ENCODE results near the gene COX7C. TPM values are rescaled to one million over a fixed set of nuclear protein-coding genes. Genes with fewer than 3 reads are reported as not detected.
"Not testable (repeated sequence)": the region's sequence is repeated elsewhere in the genome, so short reads cannot be mapped to it uniquely, and the experiment has no call there.

COX7C gene
- total and polyA plus RNA-seq, 2 experiments from 2014 or later = 842 to 4,717 TPM

GRCh38 chr5:86617756-86618576 lies at the start of gene COX7C (continued):
- peak; percentile 83 for TF ChIP-seq CREB1 (CRISPR knock-in tag; IDR thresholded peaks at IDR 0.05; ENCODE audit: low read depth)

- H3K9me3 Mint-ChIP-seq = peaks cover 10% of the 10 kb centered on the region; the same call in 2 of the 3 replicates
- H4K20me1 ChIP-seq (replicated peaks; ENCODE audit: insufficient read depth); H3K4me1 ChIP-seq (ENCODE audit: insufficient read depth); ATAC-seq; H3K27me3 ChIP-seq (ENCODE audit: insufficient read depth); H3K36me3 Mint-ChIP-seq (ENCODE audit: low read depth); H3K27ac ChIP-seq (ENCODE audit: low read depth); H3K27ac Mint-ChIP-seq; H3K36me3 ChIP-seq (ENCODE audit: insufficient read depth); H3K9me2 ChIP-seq (ENCODE audit: insufficient read depth); H3K27me3 Mint-ChIP-seq (ENCODE audit: insufficient read depth, low read depth, poor library complexity); H3K4me2 ChIP-seq; H3K4me3 ChIP-seq; DNase-seq (ENCODE audit: low spot score); H3K4me3 Mint-ChIP-seq; H3F3A ChIP-seq (replicated peaks; ENCODE audit: low read depth); H3K4me1 Mint-ChIP-seq; H3K79me2 ChIP-seq (replicated peaks; ENCODE audit: insufficient read depth): not testable (repeated sequence)
- peak overlapping the region; percentile 80; the same call in 1 of the 2 replicates for H2AFZ ChIP-seq
Measured at GRCh38 chr5:86569522-86570426, 48.0 kb upstream of the COX7C start.

GRCh38 chr5:86570427-86571083 lies 47.2 kb upstream of the COX7C start:
- peak overlapping the region; percentile 80; the same call in 1 of the 2 replicates for H2AFZ ChIP-seq
- DNase-seq (ENCODE audit: low spot score) (no peak), ATAC-seq (no peak)
- no peaks in the 10 kb centered on the region for H3K79me2 ChIP-seq (replicated peaks; ENCODE audit: insufficient read depth)
- Mint-ChIP-seq H3K4me3 (no peak overlapping the region), H3K27ac (no peak overlapping the region), H3K4me1 (0 out of 3 replicates have a peak, but pooled peaks cover 2% of the 10 kb centered on the region), H3K27me3 (ENCODE audit: insufficient read depth, low read depth, poor library complexity) (no peaks in the 10 kb centered on the region), H3K9me3 (peaks cover 10% of the 10 kb centered on the region; the same call in 2 of the 3 replicates), H3K36me3 (ENCODE audit: low read depth) (peaks cover 4% of the 10 kb centered on the region; the same call in 2 of the 3 replicates)
- no peaks in the 10 kb centered on the region for H3F3A ChIP-seq (replicated peaks; ENCODE audit: low read depth)
- no peaks in the 10 kb centered on the region for H4K20me1 ChIP-seq (replicated peaks; ENCODE audit: insufficient read depth)
- no peaks in the 10 kb centered on the region for H3K27me3 ChIP-seq (ENCODE audit: insufficient read depth)
- H3K9me2 ChIP-seq (ENCODE audit: insufficient read depth) = no peaks in the 10 kb centered on the region
- H3K4me2 ChIP-seq = no peak overlapping the region
- H3K36me3 ChIP-seq (ENCODE audit: insufficient read depth) = no peaks in the 10 kb centered on the region
- no peaks in the 10 kb centered on the region for H3K4me1 ChIP-seq (ENCODE audit: insufficient read depth)
- H3K27ac ChIP-seq (ENCODE audit: low read depth) = no peak overlapping the region
- H3K4me3 ChIP-seq = no peak overlapping the region
- TF ChIP-seq NANOG (IDR thresholded peaks at IDR 0.05; ENCODE audit: borderline replicate concordance) (no peak), STAT1 (IDR thresholded peaks at IDR 0.05; ENCODE audit: unreplicated experiment) (no peak), EZH2phosphoT487 (IDR thresholded peaks at IDR 0.05; ENCODE audit: unreplicated experiment) (no peak), ZNF462 (CRISPR knock-in tag; IDR thresholded peaks at IDR 0.05) (no peak), CTCF (conservative IDR thresholded peaks at IDR 0.05; ENCODE audit: low read depth in 2 of 2) (no peak), ETS1 (IDR thresholded peaks at IDR 0.05) (no peak)
